Measurements from ENCODE around the gene GNPTAB.
"Not testable (repeated sequence)": the region's sequence is repeated elsewhere in the genome, so short reads cannot be mapped to it uniquely, and the experiment has no call there.

GNPTAB gene

GRCh38 chr12:101859664-101860607, 29.2 kb upstream of the GNPTAB start:
- ChIA-PET CTCF (no interaction called here), POLR2A (no interaction called here)

GRCh38 chr12:101858361-101858760, 27.6 kb upstream of the GNPTAB start:
- CTCF ChIA-PET = no interaction called here
- DNase-seq (ENCODE audit: extremely low spot score) = no peak
- TF ChIP-seq TARDBP (IDR thresholded peaks at IDR 0.05) (no peak), ZNF384 (IDR thresholded peaks at IDR 0.05) (no peak), FOXM1 (IDR thresholded peaks at IDR 0.05; ENCODE audit: borderline replicate concordance) (no peak), CTBP1 (IDR thresholded peaks at IDR 0.05; ENCODE audit: borderline replicate concordance) (no peak), BHLHE40 (IDR thresholded peaks at IDR 0.05; ENCODE audit: borderline replicate concordance) (no peak), SP1 (IDR thresholded peaks at IDR 0.05) (no peak), FOXA1 (IDR thresholded peaks at IDR 0.05) (no peak), PKNOX1 (IDR thresholded peaks at IDR 0.05) (no peak), ARNT (IDR thresholded peaks at IDR 0.05) (no peak), FOXK2 (IDR thresholded peaks at IDR 0.05) (no peak), NFRKB (IDR thresholded peaks at IDR 0.05) (no peak), LEF1 (IDR thresholded peaks at IDR 0.05; ENCODE audit: borderline replicate concordance) (no peak)
- POLR2A ChIA-PET = no interaction called here

More at GRCh38 chr12:101859664-101860607, 29.2 kb upstream of the GNPTAB start:
- DNase-seq (ENCODE audit: extremely low spot score) = no peak
- TF ChIP-seq FOXM1 (IDR thresholded peaks at IDR 0.05; ENCODE audit: borderline replicate concordance) = no peak
- TF ChIP-seq PKNOX1 (IDR thresholded peaks at IDR 0.05) = no peak
- TF ChIP-seq FOXA1 (IDR thresholded peaks at IDR 0.05) = no peak
- TF ChIP-seq SP1 (IDR thresholded peaks at IDR 0.05) = no peak
- no peak for TF ChIP-seq ELF4 (IDR thresholded peaks at IDR 0.05)
- no peak for TF ChIP-seq CTBP1 (IDR thresholded peaks at IDR 0.05; ENCODE audit: borderline replicate concordance)
- TF ChIP-seq ZNF384 (IDR thresholded peaks at IDR 0.05) = no peak
- no peak for TF ChIP-seq TARDBP (IDR thresholded peaks at IDR 0.05)

GRCh38 chr12:101857043-101857558, 26.3 kb upstream of the GNPTAB start:
- TF ChIP-seq PKNOX1 (IDR thresholded peaks at IDR 0.05) (peak; percentile 88), ELF4 (IDR thresholded peaks at IDR 0.05) (no peak)
- peak; percentile 9 for DNase-seq (ENCODE audit: extremely low spot score)
- POLR2A ChIA-PET = no interaction called here
- CTCF ChIA-PET = no interaction called here

GRCh38 chr12:101856614-101857013, 25.9 kb upstream of the GNPTAB start:
- CTCF ChIA-PET = not testable (repeated sequence)
- POLR2A ChIA-PET = interaction anchor here (1.3 kb wide), 1 partner anchor 21 kb away, joined by 4 read pairs; the partner anchor contains the start of gene DRAM1

GRCh38 chr12:101855976-101856375, 25.2 kb upstream of the GNPTAB start:
- no peak for TF ChIP-seq ZNF384 (IDR thresholded peaks at IDR 0.05)
- TF ChIP-seq L3MBTL2 (conservative IDR thresholded peaks at IDR 0.05) = no peak
- TF ChIP-seq SP1 (IDR thresholded peaks at IDR 0.05) = no peak
- TF ChIP-seq LEF1 (IDR thresholded peaks at IDR 0.05; ENCODE audit: borderline replicate concordance) = no peak
- TF ChIP-seq PKNOX1 (IDR thresholded peaks at IDR 0.05) = no peak
- no peak for TF ChIP-seq BHLHE40 (IDR thresholded peaks at IDR 0.05; ENCODE audit: borderline replicate concordance)
- CTCF ChIA-PET = interaction anchor here (0.5 to 1.4 kb wide), 3 partner anchors 16 to 40 kb away, joined by 3 to 5 read pairs (median 3); no protein-coding TSS in a partner anchor
- no peak for DNase-seq (ENCODE audit: extremely low spot score)
- POLR2A ChIA-PET = interaction anchor here (1.3 to 1.4 kb wide), 2 partner anchors 19 to 21 kb away, joined by 3 to 4 read pairs; partner anchors contain the start of gene DRAM1

More at GRCh38 chr12:101856614-101857013, 25.9 kb upstream of the GNPTAB start:
- not testable (repeated sequence) for DNase-seq (ENCODE audit: extremely low spot score)

- ChIA-PET CTCF (interaction anchor here (0.5 to 1.4 kb wide), 6 partner anchors 15 to 167 kb away, joined by 3 to 5 read pairs (median 3); no protein-coding TSS in a partner anchor), POLR2A (interaction anchor here (1.3 to 1.4 kb wide), 2 partner anchors 20 to 22 kb away, joined by 3 to 4 read pairs; partner anchors contain the start of gene DRAM1)
- DNase-seq (ENCODE audit: extremely low spot score) = no peak
- TF ChIP-seq ARNT (IDR thresholded peaks at IDR 0.05) (no peak), PKNOX1 (IDR thresholded peaks at IDR 0.05) (peak; percentile 19; the same call in 1 of the 2 replicates)
Observed at GRCh38 chr12:101855364-101855884, 24.7 kb upstream of the GNPTAB start.
